Natural killer cell (primary cell): Measurements from ENCODE around the gene ZNF862. TPM values are rescaled to one million over a fixed set of nuclear protein-coding genes. Genes with fewer than 3 reads are reported as not detected.

Experiments
- ATAC-seq, 3 donors: fragments of 150-1000 bp in 2 of 3; fragments of 200-7000 bp in 1 of 3; cut with Tn5 transposase; 1 replicate in 1 of 3; 2 replicates in 2 of 3; pipeline ENCODE4 v1.10.0; 2021; ENCODE audit warnings: mild to moderate bottlenecking in 2 of 3, moderate library complexity in 2 of 3
- DNase-seq, 2 donors: peaks; one replicate each; pipeline versions ENCODE4 v3.0.0 to v3.0.0-alpha.2; 2013 to 2021; ENCODE audit warnings: mixed read lengths in 1 of 2
- H3K27ac ChIP-seq: one replicate; pipeline ENCODE4 v1.5.1; 2013; ENCODE audit warnings: mild to moderate bottlenecking, low read length
- H3K27me3 ChIP-seq: one replicate; pipeline ENCODE4 v1.6.1; 2013; ENCODE audit warnings: low read length; ENCODE audit not compliant: control insufficient read depth, insufficient read depth
- H3K36me3 ChIP-seq: one replicate; pipeline ENCODE4 v1.6.1; 2013; ENCODE audit warnings: low read length; ENCODE audit not compliant: control insufficient read depth, insufficient read depth
- H3K4me1 ChIP-seq: one replicate; pipeline ENCODE4 v1.6.1; 2013; ENCODE audit warnings: low read length; ENCODE audit not compliant: control insufficient read depth, insufficient read depth
- H3K4me3 ChIP-seq: one replicate; pipeline ENCODE4 v1.5.1; 2013; ENCODE audit warnings: low read length
- H3K9me3 ChIP-seq: one replicate; pipeline ENCODE4 v1.6.1; 2013; ENCODE audit warnings: low read length; ENCODE audit not compliant: control insufficient read depth, insufficient read depth
- H3K27ac Mint-ChIP-seq, 2 donors: one replicate each; pipeline ENCODE4 v1.8.0; 2022; ENCODE audit warnings: mild to moderate bottlenecking in 2 of 2, mixed read lengths in 2 of 2, moderate library complexity in 1 of 2
- H3K27me3 Mint-ChIP-seq, 2 donors: one replicate each; pipeline ENCODE4 v1.8.0; 2022; ENCODE audit warnings: low read depth in 2 of 2, mixed read lengths in 2 of 2
- H3K36me3 Mint-ChIP-seq: one replicate; pipeline ENCODE4 v1.8.0; 2022; ENCODE audit warnings: mixed read lengths
- H3K4me1 Mint-ChIP-seq, 2 donors: one replicate each; pipeline ENCODE4 v1.8.0; 2022; ENCODE audit warnings: mixed read lengths in 2 of 2
- H3K4me3 Mint-ChIP-seq: one replicate; pipeline ENCODE4 v1.8.0; 2022; ENCODE audit warnings: mild to moderate bottlenecking, moderate library complexity, mixed read lengths
- H3K9me3 Mint-ChIP-seq, 2 donors: one replicate each; pipeline ENCODE4 v1.8.0; 2022; ENCODE audit warnings: mixed read lengths in 2 of 2
- CTCF ChIP-seq: fragments of 200-600 bp; IDR thresholded peaks from one replicate; pipeline ENCODE4 v1.8.0; 2022; ENCODE audit warnings: antibody characterized with exemption
- WGBS: methylation state at CpG from one replicate; pipeline ENCODE4 v1.1.7; 2013; ENCODE audit warnings: missing lambda C conversion rate; ENCODE audit not compliant: insufficient coverage; 5-methylcytosine and 5-hydroxymethylcytosine counted together
- intact Hi-C: fragments of 100-400 bp; cut with micrococcal nuclease; formaldehyde crosslinking; loops from one replicate; pipeline ENCODE4 v1.14.2; 2022
- total RNA-seq, 4 donors: library from RNA; stranded (reverse); fragments of 120-200 nt in 1 of 4; gene quantifications; one replicate each; pipeline versions ENCODE4 v1.2.3 to v1.2.4, GENCODE V29; 2013 to 2022

The ZNF862 gene
- total RNA-seq, 3 donors from 2014 or later (not counting 1 experiment from before 2014, with no cell fraction given) = 21.4 to 28.9 (median 21.7) TPM

- no peak for TF ChIP-seq CTCF
- Mint-ChIP-seq H3K36me3 (no peaks in the 10 kb centered on the region), H3K4me1 (peaks cover 0 to 5% of the 10 kb centered on the region in 2 donors), H3K9me3 (no peaks in the 10 kb centered on the region), H3K4me3 (no peak overlapping the region), H3K27ac (no peak overlapping the region), H3K27me3 (no peaks in the 10 kb centered on the region)
- no peak overlapping the region for H3K4me3 ChIP-seq
- ATAC-seq (no peak), DNase-seq (no peak)
- 96% methylated on average over 9 of the region's 9 CpGs for WGBS
- H3K27ac ChIP-seq = no peak overlapping the region
- H3K36me3 ChIP-seq = peaks cover 8% of the 10 kb centered on the region
- H3K9me3 ChIP-seq = no peaks in the 10 kb centered on the region
- no peaks in the 10 kb centered on the region for H3K4me1 ChIP-seq
- intact Hi-C loops = no loop called here
- no peaks in the 10 kb centered on the region for H3K27me3 ChIP-seq
Observed at GRCh38 chr7:149846021-149846420, 7.8 kb downstream of the ZNF862 start.

- H3K27ac ChIP-seq = no peak overlapping the region
- peaks cover 0 to 5% of the 10 kb centered on the region in 2 donors for H3K4me1 Mint-ChIP-seq
- no peak overlapping the region for H3K27ac Mint-ChIP-seq
- DNase-seq (no peak), ATAC-seq (no peak)
- H3K4me1 ChIP-seq = no peaks in the 10 kb centered on the region
- no peaks in the 10 kb centered on the region for H3K27me3 Mint-ChIP-seq
- H3K4me3 ChIP-seq = no peak overlapping the region
- intact Hi-C loops = no loop called here
- H3K4me3 Mint-ChIP-seq = no peak overlapping the region
- H3K27me3 ChIP-seq = no peaks in the 10 kb centered on the region
- H3K9me3 ChIP-seq = no peaks in the 10 kb centered on the region
- H3K36me3 ChIP-seq = peaks cover 8% of the 10 kb centered on the region
- no peaks in the 10 kb centered on the region for H3K36me3 Mint-ChIP-seq
- TF ChIP-seq CTCF = no peak
- no peaks in the 10 kb centered on the region for H3K9me3 Mint-ChIP-seq
- WGBS = 73% methylated on average over 3 of the region's 3 CpGs
Observed at GRCh38 chr7:149846436-149847046, 8.4 kb downstream of the ZNF862 start.

- no peak for DNase-seq
- H3K27ac Mint-ChIP-seq = no peak overlapping the region
- H3K27me3 Mint-ChIP-seq = no peaks in the 10 kb centered on the region
- intact Hi-C loops = no loop called here
- Histone ChIP-seq H3K4me1 (no peaks in the 10 kb centered on the region), H3K4me3 (no peak overlapping the region), H3K27me3 (no peaks in the 10 kb centered on the region), H3K36me3 (peaks cover 14% of the 10 kb centered on the region), H3K27ac (no peak overlapping the region), H3K9me3 (no peaks in the 10 kb centered on the region)
- peaks cover 0 to 5% of the 10 kb centered on the region in 2 donors for H3K4me1 Mint-ChIP-seq
- no peak for TF ChIP-seq CTCF
- H3K9me3 Mint-ChIP-seq = no peaks in the 10 kb centered on the region
- no peak for ATAC-seq
- 92% methylated on average over 6 of the region's 6 CpGs for WGBS
- no peaks in the 10 kb centered on the region for H3K36me3 Mint-ChIP-seq
- no peak overlapping the region for H3K4me3 Mint-ChIP-seq
Observed at GRCh38 chr7:149849174-149849573, 11.0 kb downstream of the ZNF862 start.

- peaks cover 0 to 5% of the 10 kb centered on the region in 2 donors for H3K4me1 Mint-ChIP-seq
Observed at GRCh38 chr7:149850007-149850594, 11.9 kb downstream of the ZNF862 start.

More at GRCh38 chr7:149850007-149850594, 11.9 kb downstream of the ZNF862 start:
- Histone ChIP-seq H3K36me3 (peaks cover 14% of the 10 kb centered on the region), H3K27me3 (no peaks in the 10 kb centered on the region), H3K27ac (no peak overlapping the region), H3K4me1 (peaks cover 3% of the 10 kb centered on the region), H3K4me3 (no peak overlapping the region), H3K9me3 (no peaks in the 10 kb centered on the region)
- Mint-ChIP-seq H3K9me3 (no peaks in the 10 kb centered on the region), H3K27me3 (no peaks in the 10 kb centered on the region), H3K4me3 (no peak overlapping the region), H3K27ac (no peak overlapping the region), H3K36me3 (no peaks in the 10 kb centered on the region)
- no peak for TF ChIP-seq CTCF
- intact Hi-C loops = no loop called here
- WGBS = 86% methylated on average over 16 of the region's 16 CpGs
- DNase-seq (no peak), ATAC-seq (no peak)
